ENCODE results near the gene ADAM19.

DNA sequence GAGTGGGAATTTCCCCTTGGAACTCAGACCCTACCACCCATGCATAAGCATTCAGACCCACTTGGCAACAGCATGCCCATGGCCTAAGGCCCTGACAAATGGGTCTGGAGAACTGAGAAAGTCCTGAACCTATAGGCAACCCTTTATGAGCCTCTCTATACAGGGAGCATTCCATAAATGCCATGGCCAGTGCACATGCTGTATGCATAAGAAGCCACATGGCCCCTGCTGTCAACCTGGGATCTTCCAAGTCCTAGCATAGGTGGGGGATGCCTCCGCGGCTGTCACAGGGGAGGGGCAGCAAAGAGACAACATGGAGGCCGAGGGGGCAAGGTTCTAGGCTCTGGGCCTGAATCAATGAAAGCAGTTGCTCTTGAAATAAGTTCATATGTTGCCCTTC, 123.8 kb downstream of the ADAM19 start:
- no peak for TF ChIP-seq FOXM1 (IDR thresholded peaks at IDR 0.05; ENCODE audit: borderline replicate concordance)
- TF ChIP-seq L3MBTL2 (conservative IDR thresholded peaks at IDR 0.05) = no peak
- TF ChIP-seq, protein P1, sequence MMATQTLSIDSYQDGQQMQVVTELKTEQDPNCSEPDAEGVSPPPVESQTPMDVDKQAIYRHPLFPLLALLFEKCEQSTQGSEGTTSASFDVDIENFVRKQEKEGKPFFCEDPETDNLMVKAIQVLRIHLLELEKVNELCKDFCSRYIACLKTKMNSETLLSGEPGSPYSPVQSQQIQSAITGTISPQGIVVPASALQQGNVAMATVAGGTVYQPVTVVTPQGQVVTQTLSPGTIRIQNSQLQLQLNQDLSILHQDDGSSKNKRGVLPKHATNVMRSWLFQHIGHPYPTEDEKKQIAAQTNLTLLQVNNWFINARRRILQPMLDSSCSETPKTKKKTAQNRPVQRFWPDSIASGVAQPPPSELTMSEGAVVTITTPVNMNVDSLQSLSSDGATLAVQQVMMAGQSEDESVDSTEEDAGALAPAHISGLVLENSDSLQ (IDR thresholded peaks at IDR 0.05) = no peak
- no peak for TF ChIP-seq LEF1 (IDR thresholded peaks at IDR 0.05; ENCODE audit: borderline replicate concordance)
- no peak for TF ChIP-seq TARDBP (IDR thresholded peaks at IDR 0.05)
- no peak for TF ChIP-seq SUZ12 (IDR thresholded peaks at IDR 0.05)
- TF ChIP-seq NFRKB (IDR thresholded peaks at IDR 0.05) = no peak
- no peak for TF ChIP-seq CTBP1 (IDR thresholded peaks at IDR 0.05; ENCODE audit: borderline replicate concordance)
- TF ChIP-seq ELF4 (IDR thresholded peaks at IDR 0.05) = no peak
- TF ChIP-seq BHLHE40 (IDR thresholded peaks at IDR 0.05; ENCODE audit: borderline replicate concordance) = no peak
- TF ChIP-seq ZNF384 (IDR thresholded peaks at IDR 0.05) = no peak
- TF ChIP-seq FOXA1 (IDR thresholded peaks at IDR 0.05) = no peak
